Measurements from ENCODE around the gene TDRD10. TPM values are rescaled to one million over a fixed set of nuclear protein-coding genes. Genes with fewer than 3 reads are reported as not detected.

The TDRD10 gene
- 0.48 TPM for polyA plus RNA-seq (2013)

- Histone ChIP-seq H3K27me3 (replicated peaks in 2 of 5; ENCODE audit: control insufficient read depth in 4 of 5, insufficient read depth in 5 of 5, low read length in 4 of 5) (peaks cover 9 to 50% (median 24%) of the 10 kb centered on the region in 5 experiments), H3K4me1 (ENCODE audit: control extremely low read depth in 1 of 4, control insufficient read depth in 4 of 4, insufficient read depth in 4 of 4, low read length in 3 of 4) (peaks cover 0 to 22% (median 13%) of the 10 kb centered on the region in 4 experiments), H3K36me3 (ENCODE audit: control insufficient read depth in 4 of 4, insufficient read depth in 4 of 4, low read length in 3 of 4) (no peaks in the 10 kb centered on the region), H3K9me3 (ENCODE audit: control extremely low read depth in 1 of 5, control insufficient read depth in 4 of 5, insufficient read depth in 2 of 5, low read depth in 1 of 5, low read length in 4 of 5) (peaks cover 0 to 7% (median 2%) of the 10 kb centered on the region in 5 experiments), H3K27ac (ENCODE audit: insufficient read depth in 1 of 2, low read depth in 1 of 2, low read length in 2 of 2, poor library complexity in 1 of 2, severe bottlenecking in 2 of 2) (no peak within 1 kb of the TSS), H3K4me3 (ENCODE audit: control insufficient read depth in 1 of 7, extremely low read depth in 1 of 7, insufficient read depth in 4 of 7, low read depth in 2 of 7, low read length in 6 of 7) (peak within 1 kb of the TSS in 6 of 7 experiments; percentile 10 to 63 (median 44))
- ChIA-PET POLR2A (no interaction called here), CTCF (interaction anchor here (1.5 kb wide), 1 partner anchor 72 kb away, joined by 4 read pairs; no protein-coding TSS in a partner anchor)
- DNase-seq, result peak in 2 of 3 donors; percentile 54 to 69
- 1% methylated on average over 87 of the region's 90 CpGs for WGBS (ENCODE audit: insufficient coverage)
Observed at GRCh38 chr1:154502066-154502743, at the start of gene TDRD10, which contains the start of gene SHE. Gene TDRD10 (plus strand): TSS chr1:154502219. CDS start chr1:154506904, 4,685 bp downstream. Gene SHE (minus strand): TSS chr1:154502412. CDS start chr1:154502026, 386 bp downstream.

- no peaks in the 10 kb centered on the region for H3K9me3 ChIP-seq (ENCODE audit: control extremely low read depth in 1 of 5, control insufficient read depth in 4 of 5, insufficient read depth in 2 of 5, low read depth in 1 of 5, low read length in 4 of 5)
- no peaks in the 10 kb centered on the region for H3K27me3 ChIP-seq (replicated peaks in 2 of 5; ENCODE audit: control insufficient read depth in 4 of 5, insufficient read depth in 5 of 5, low read length in 4 of 5)
- no peak overlapping the region for H3K4me3 ChIP-seq (ENCODE audit: control insufficient read depth in 1 of 7, extremely low read depth in 1 of 7, insufficient read depth in 4 of 7, low read depth in 2 of 7, low read length in 6 of 7)
- ChIA-PET CTCF (interaction anchor here (1.5 to 3.7 kb wide), 2 partner anchors 11 to 13 kb away, joined by 4 to 16 read pairs; no protein-coding TSS in a partner anchor), POLR2A (interaction anchor here (0.6 kb wide), 1 partner anchor 80 kb away, joined by 4 read pairs; no protein-coding TSS in a partner anchor)
- WGBS (ENCODE audit: insufficient coverage), result 95% methylated on average over 4 of the region's 5 CpGs
- H3K4me1 ChIP-seq (ENCODE audit: control extremely low read depth in 1 of 4, control insufficient read depth in 4 of 4, insufficient read depth in 4 of 4, low read length in 3 of 4), result peaks cover 0 to 11% (median 7%) of the 10 kb centered on the region in 4 experiments
- H3K36me3 ChIP-seq (ENCODE audit: control insufficient read depth in 4 of 4, insufficient read depth in 4 of 4, low read length in 3 of 4), result peaks cover 9 to 54% (median 25%) of the 10 kb centered on the region in 4 experiments
- H3K27ac ChIP-seq (ENCODE audit: insufficient read depth in 1 of 2, low read depth in 1 of 2, low read length in 2 of 2, poor library complexity in 1 of 2, severe bottlenecking in 2 of 2), result no peak overlapping the region
- DNase-seq, result no peak
Observed at GRCh38 chr1:154453161-154453560, 48.9 kb upstream of the TDRD10 start.

GRCh38 chr1:154453574-154454352 lies 48.3 kb upstream of the TDRD10 start:
- 80% methylated on average over 3 of the region's 5 CpGs for WGBS (ENCODE audit: insufficient coverage)
- DNase-seq, result no peak
- POLR2A ChIA-PET, result interaction anchor here (0.6 to 1.0 kb wide), 2 partner anchors 21 to 80 kb away, joined by 3 to 4 read pairs; no protein-coding TSS in a partner anchor
- no peaks in the 10 kb centered on the region for H3K9me3 ChIP-seq (ENCODE audit: control extremely low read depth in 1 of 5, control insufficient read depth in 4 of 5, insufficient read depth in 2 of 5, low read depth in 1 of 5, low read length in 4 of 5)
- H3K36me3 ChIP-seq (ENCODE audit: control insufficient read depth in 4 of 4, insufficient read depth in 4 of 4, low read length in 3 of 4), result peaks cover 8 to 49% (median 24%) of the 10 kb centered on the region in 4 experiments
- no peak overlapping the region for H3K27ac ChIP-seq (ENCODE audit: insufficient read depth in 1 of 2, low read depth in 1 of 2, low read length in 2 of 2, poor library complexity in 1 of 2, severe bottlenecking in 2 of 2)
- H3K27me3 ChIP-seq (replicated peaks in 2 of 5; ENCODE audit: control insufficient read depth in 4 of 5, insufficient read depth in 5 of 5, low read length in 4 of 5), result no peaks in the 10 kb centered on the region
- H3K4me3 ChIP-seq (ENCODE audit: control insufficient read depth in 1 of 7, extremely low read depth in 1 of 7, insufficient read depth in 4 of 7, low read depth in 2 of 7, low read length in 6 of 7), result no peak overlapping the region
- peaks cover 0 to 11% (median 7%) of the 10 kb centered on the region in 4 experiments for H3K4me1 ChIP-seq (ENCODE audit: control extremely low read depth in 1 of 4, control insufficient read depth in 4 of 4, insufficient read depth in 4 of 4, low read length in 3 of 4)
- CTCF ChIA-PET, result interaction anchor here (1.5 to 3.7 kb wide), 2 partner anchors 11 to 12 kb away, joined by 4 to 16 read pairs; no protein-coding TSS in a partner anchor

GRCh38 chr1:154454386-154455120 lies 47.5 kb upstream of the TDRD10 start:
- 84% methylated on average over 3 of the region's 5 CpGs for WGBS (ENCODE audit: insufficient coverage)

GRCh38 chr1:154456631-154457030 lies 45.4 kb upstream of the TDRD10 start:
- peaks cover 6 to 35% (median 13%) of the 10 kb centered on the region in 4 experiments for H3K36me3 ChIP-seq (ENCODE audit: control insufficient read depth in 4 of 4, insufficient read depth in 4 of 4, low read length in 3 of 4)
- POLR2A ChIA-PET, result no interaction called here

More at GRCh38 chr1:154454386-154455120, 47.5 kb upstream of the TDRD10 start:
- Histone ChIP-seq H3K4me3 (ENCODE audit: control insufficient read depth in 1 of 7, extremely low read depth in 1 of 7, insufficient read depth in 4 of 7, low read depth in 2 of 7, low read length in 6 of 7) (no peak overlapping the region), H3K27ac (ENCODE audit: insufficient read depth in 1 of 2, low read depth in 1 of 2, low read length in 2 of 2, poor library complexity in 1 of 2, severe bottlenecking in 2 of 2) (no peak overlapping the region), H3K27me3 (replicated peaks in 2 of 5; ENCODE audit: control insufficient read depth in 4 of 5, insufficient read depth in 5 of 5, low read length in 4 of 5) (no peaks in the 10 kb centered on the region), H3K36me3 (ENCODE audit: control insufficient read depth in 4 of 4, insufficient read depth in 4 of 4, low read length in 3 of 4) (peaks cover 8 to 48% (median 24%) of the 10 kb centered on the region in 4 experiments), H3K9me3 (ENCODE audit: control extremely low read depth in 1 of 5, control insufficient read depth in 4 of 5, insufficient read depth in 2 of 5, low read depth in 1 of 5, low read length in 4 of 5) (no peaks in the 10 kb centered on the region), H3K4me1 (ENCODE audit: control extremely low read depth in 1 of 4, control insufficient read depth in 4 of 4, insufficient read depth in 4 of 4, low read length in 3 of 4) (peaks cover 0 to 11% (median 7%) of the 10 kb centered on the region in 4 experiments)
- ChIA-PET POLR2A (interaction anchor here (1.0 kb wide), 1 partner anchor 22 kb away, joined by 3 read pairs; no protein-coding TSS in a partner anchor), CTCF (interaction anchor here (1.1 to 3.7 kb wide), 3 partner anchors 11 to 34 kb away, joined by 3 to 16 read pairs (median 4); no protein-coding TSS in a partner anchor)
- no peak for DNase-seq

GRCh38 chr1:154459080-154459479 lies 42.9 kb upstream of the TDRD10 start:
- ChIA-PET CTCF (interaction anchor here (1.7 kb wide), 1 partner anchor 33 kb away, joined by 5 read pairs; no protein-coding TSS in a partner anchor), POLR2A (no interaction called here)
- no peak for DNase-seq
- no peak overlapping the region for H3K4me3 ChIP-seq (ENCODE audit: control insufficient read depth in 1 of 7, extremely low read depth in 1 of 7, insufficient read depth in 4 of 7, low read depth in 2 of 7, low read length in 6 of 7)
- no peaks in the 10 kb centered on the region for H3K27me3 ChIP-seq (replicated peaks in 2 of 5; ENCODE audit: control insufficient read depth in 4 of 5, insufficient read depth in 5 of 5, low read length in 4 of 5)
- no peak overlapping the region for H3K27ac ChIP-seq (ENCODE audit: insufficient read depth in 1 of 2, low read depth in 1 of 2, low read length in 2 of 2, poor library complexity in 1 of 2, severe bottlenecking in 2 of 2)
- H3K9me3 ChIP-seq (ENCODE audit: control extremely low read depth in 1 of 5, control insufficient read depth in 4 of 5, insufficient read depth in 2 of 5, low read depth in 1 of 5, low read length in 4 of 5), result no peaks in the 10 kb centered on the region
- peaks cover 0 to 20% (median 14%) of the 10 kb centered on the region in 4 experiments for H3K4me1 ChIP-seq (ENCODE audit: control extremely low read depth in 1 of 4, control insufficient read depth in 4 of 4, insufficient read depth in 4 of 4, low read length in 3 of 4)
- peaks cover 4 to 22% (median 7%) of the 10 kb centered on the region in 4 experiments for H3K36me3 ChIP-seq (ENCODE audit: control insufficient read depth in 4 of 4, insufficient read depth in 4 of 4, low read length in 3 of 4)

More at GRCh38 chr1:154456631-154457030, 45.4 kb upstream of the TDRD10 start:
- H3K4me3 ChIP-seq (ENCODE audit: control insufficient read depth in 1 of 7, extremely low read depth in 1 of 7, insufficient read depth in 4 of 7, low read depth in 2 of 7, low read length in 6 of 7), result no peak overlapping the region
- H3K27me3 ChIP-seq (replicated peaks in 2 of 5; ENCODE audit: control insufficient read depth in 4 of 5, insufficient read depth in 5 of 5, low read length in 4 of 5), result no peaks in the 10 kb centered on the region
- no peaks in the 10 kb centered on the region for H3K9me3 ChIP-seq (ENCODE audit: control extremely low read depth in 1 of 5, control insufficient read depth in 4 of 5, insufficient read depth in 2 of 5, low read depth in 1 of 5, low read length in 4 of 5)
- peaks cover 0 to 14% (median 8%) of the 10 kb centered on the region in 4 experiments for H3K4me1 ChIP-seq (ENCODE audit: control extremely low read depth in 1 of 4, control insufficient read depth in 4 of 4, insufficient read depth in 4 of 4, low read length in 3 of 4)
- WGBS (ENCODE audit: insufficient coverage), result 94% methylated on average over 4 of the region's 6 CpGs
- CTCF ChIA-PET, result interaction anchor here (0.9 kb wide), 1 partner anchor 8 kb away, joined by 3 read pairs; no protein-coding TSS in a partner anchor
- H3K27ac ChIP-seq (ENCODE audit: insufficient read depth in 1 of 2, low read depth in 1 of 2, low read length in 2 of 2, poor library complexity in 1 of 2, severe bottlenecking in 2 of 2), result no peak overlapping the region
- no peak for DNase-seq

Data from common myeloid progenitor, CD34-positive (primary cell).